OCI-LY1 (cell line): ENCODE results near the gene LRRC14B.

Experiments
- H2AFZ ChIP-seq: fragments of 200-600 bp; sonication (generic), shearing (Covaris generic); 2 replicates; pipeline ENCODE4 v1.6.0; 2014; ENCODE audit warnings: antibody characterized with exemption, mild to moderate bottlenecking, low read length
- H3F3A ChIP-seq: fragments of 200-600 bp; sonication (generic), shearing (Covaris generic); 2 replicates; pipeline ENCODE4 v1.6.0; 2014; ENCODE audit warnings: mild to moderate bottlenecking, antibody characterized with exemption, low read length, moderate library complexity; ENCODE audit not compliant: insufficient read depth
- H3K27ac ChIP-seq: fragments of 200-600 bp; sonication (generic); 2 replicates; pipeline ENCODE4 v1.5.1; 2014; ENCODE audit warnings: low read length, mixed run types, mild to moderate bottlenecking, low read depth; ENCODE audit not compliant: poor library complexity, severe bottlenecking
- H3K27me3 ChIP-seq: fragments of 200-600 bp; sonication (generic); 2 replicates; pipeline ENCODE4 v1.6.0; 2014; ENCODE audit warnings: antibody characterized with exemption, mild to moderate bottlenecking, low read length, moderate library complexity; ENCODE audit not compliant: insufficient read depth
- H3K36me3 ChIP-seq: fragments of 200-600 bp; sonication (generic); 2 replicates; pipeline ENCODE4 v1.6.1; 2014; ENCODE audit warnings: mild to moderate bottlenecking, antibody characterized with exemption, low read length, moderate library complexity, mixed read lengths; ENCODE audit not compliant: insufficient read depth
- H3K4me1 ChIP-seq: fragments of 200-600 bp; sonication (generic); 2 replicates; pipeline ENCODE4 v1.5.1; 2014; ENCODE audit warnings: mild to moderate bottlenecking, low read length, moderate library complexity; ENCODE audit not compliant: insufficient read depth, severe bottlenecking
- H3K4me2 ChIP-seq: fragments of 200-600 bp; sonication (generic), shearing (Covaris generic); 2 replicates; pipeline ENCODE4 v1.6.1; 2014; ENCODE audit warnings: low read length
- H3K4me3 ChIP-seq: fragments of 200-600 bp; sonication (generic); 2 replicates; pipeline ENCODE4 v1.5.1; 2014; ENCODE audit warnings: low read length, low read depth, mild to moderate bottlenecking, mixed read lengths; ENCODE audit not compliant: poor library complexity, severe bottlenecking
- H3K79me2 ChIP-seq: fragments of 200-600 bp; shearing (Covaris generic); 2 replicates; pipeline ENCODE4 v1.6.1; 2016; ENCODE audit warnings: mixed run types, low read length, mixed read lengths; ENCODE audit not compliant: insufficient read depth
- H3K9ac ChIP-seq: fragments of 200-600 bp; sonication (generic), shearing (Covaris generic); 2 replicates; pipeline ENCODE4 v1.6.1; 2014; ENCODE audit warnings: mild to moderate bottlenecking, low read length, mixed read lengths
- H3K9me2 ChIP-seq: fragments of 200-600 bp; sonication (generic), shearing (Covaris generic); 2 replicates; pipeline ENCODE4 v1.6.1; 2014; ENCODE audit warnings: low read depth, mild to moderate bottlenecking, low read length, mixed read lengths
- H3K9me3 ChIP-seq: fragments of 200-600 bp; shearing (Covaris generic); 2 replicates; pipeline ENCODE4 v1.6.1; 2014; ENCODE audit warnings: low read length, mixed read lengths
- H4K20me1 ChIP-seq: fragments of 200-600 bp; sonication (generic), shearing (Covaris generic); 2 replicates; pipeline ENCODE4 v1.6.0; 2016; ENCODE audit warnings: mild to moderate bottlenecking, low read length; ENCODE audit not compliant: insufficient read depth
- EZH2 ChIP-seq: fragments of 200-600 bp; sonication (generic), shearing (Covaris generic); IDR thresholded peaks from 2 replicates; pipeline ENCODE4 v1.8.0; 2017; ENCODE audit warnings: borderline replicate concordance, mixed run types, mild to moderate bottlenecking, antibody characterized with exemption, low read length, moderate library complexity, mixed read lengths
- TF ChIP-seq, protein P1 (sequence below): fragments of 200-600 bp; sonication (generic), shearing (Covaris generic); IDR thresholded peaks from 2 replicates; pipeline ENCODE4 v1.5.1; 2017; ENCODE audit warnings: mild to moderate bottlenecking, antibody characterized with exemption, low read length, moderate library complexity, mixed read lengths

Gene LRRC14B

DNA sequence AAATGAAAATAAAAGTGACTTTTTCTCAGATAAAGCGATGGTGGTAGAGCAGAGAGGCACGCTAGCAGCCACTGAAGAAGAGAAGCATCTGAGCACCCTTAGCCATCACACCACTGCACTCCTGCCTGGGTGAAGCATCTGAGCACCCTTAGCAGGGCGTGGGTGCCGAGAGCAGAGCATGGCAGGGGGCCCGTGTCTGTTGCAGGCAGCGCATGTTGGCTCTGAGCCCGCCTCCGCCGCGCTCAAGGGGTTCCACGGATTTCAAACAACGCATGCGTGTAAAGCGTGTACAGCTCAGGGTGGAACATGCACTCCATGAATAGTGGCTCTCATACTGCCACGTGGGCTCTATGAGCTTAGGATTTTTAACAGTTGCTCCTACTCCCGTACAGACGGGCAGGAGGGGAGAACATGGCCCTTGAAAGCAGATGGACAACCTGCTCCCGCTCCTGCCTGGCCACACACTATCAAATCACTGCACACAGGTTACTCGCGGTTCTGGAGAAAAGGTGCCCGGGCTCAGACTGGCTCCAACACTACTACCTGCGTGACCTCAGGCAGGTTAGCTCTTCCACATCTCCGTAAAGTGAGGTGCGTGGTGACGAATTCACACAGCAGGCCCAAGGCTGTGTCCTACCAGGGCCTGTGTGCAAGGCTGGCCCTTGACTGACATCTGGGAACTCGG, 12.1 kb downstream of the LRRC14B start:
- TF ChIP-seq EZH2, result no peak
- TF ChIP-seq, protein P1, sequence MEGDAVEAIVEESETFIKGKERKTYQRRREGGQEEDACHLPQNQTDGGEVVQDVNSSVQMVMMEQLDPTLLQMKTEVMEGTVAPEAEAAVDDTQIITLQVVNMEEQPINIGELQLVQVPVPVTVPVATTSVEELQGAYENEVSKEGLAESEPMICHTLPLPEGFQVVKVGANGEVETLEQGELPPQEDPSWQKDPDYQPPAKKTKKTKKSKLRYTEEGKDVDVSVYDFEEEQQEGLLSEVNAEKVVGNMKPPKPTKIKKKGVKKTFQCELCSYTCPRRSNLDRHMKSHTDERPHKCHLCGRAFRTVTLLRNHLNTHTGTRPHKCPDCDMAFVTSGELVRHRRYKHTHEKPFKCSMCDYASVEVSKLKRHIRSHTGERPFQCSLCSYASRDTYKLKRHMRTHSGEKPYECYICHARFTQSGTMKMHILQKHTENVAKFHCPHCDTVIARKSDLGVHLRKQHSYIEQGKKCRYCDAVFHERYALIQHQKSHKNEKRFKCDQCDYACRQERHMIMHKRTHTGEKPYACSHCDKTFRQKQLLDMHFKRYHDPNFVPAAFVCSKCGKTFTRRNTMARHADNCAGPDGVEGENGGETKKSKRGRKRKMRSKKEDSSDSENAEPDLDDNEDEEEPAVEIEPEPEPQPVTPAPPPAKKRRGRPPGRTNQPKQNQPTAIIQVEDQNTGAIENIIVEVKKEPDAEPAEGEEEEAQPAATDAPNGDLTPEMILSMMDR, result no peak
- H3K27me3 ChIP-seq, result no peaks in the 10 kb centered on the region
- no peak overlapping the region for H2AFZ ChIP-seq
- no peak overlapping the region for H3K4me3 ChIP-seq
- H3K9ac ChIP-seq, result no peak overlapping the region
- H3K36me3 ChIP-seq, result peaks cover 41% of the 10 kb centered on the region
- no peak overlapping the region for H3K4me2 ChIP-seq
- peaks cover 1% of the 10 kb centered on the region; the same call in 1 of the 2 replicates for H3K79me2 ChIP-seq
- no peaks in the 10 kb centered on the region for H3K9me2 ChIP-seq
- H3K9me3 ChIP-seq, result no peaks in the 10 kb centered on the region
- H3K27ac ChIP-seq, result no peak overlapping the region
- H4K20me1 ChIP-seq, result no peaks in the 10 kb centered on the region
- peaks cover 22% of the 10 kb centered on the region for H3K4me1 ChIP-seq
- H3F3A ChIP-seq, result no peaks in the 10 kb centered on the region

DNA sequence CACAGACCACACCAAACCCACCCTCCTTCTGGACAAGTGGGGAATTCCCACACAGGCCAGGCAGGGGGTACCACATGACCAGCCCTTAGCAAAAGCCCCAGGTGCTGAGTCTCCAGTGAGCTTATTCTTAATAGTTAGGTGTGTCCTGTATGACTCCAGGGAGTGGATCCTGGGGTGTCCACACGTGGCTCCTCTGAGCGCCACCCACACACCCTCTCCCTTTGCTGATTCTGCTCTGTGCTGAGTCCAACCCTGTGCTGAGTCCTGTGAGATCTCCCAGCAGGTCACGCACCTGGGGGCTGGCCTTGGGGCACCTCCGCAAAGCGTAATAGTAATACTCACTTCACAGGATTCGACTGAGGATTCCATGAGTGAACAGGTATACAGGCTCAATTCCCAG, 12.7 kb downstream of the LRRC14B start:
- no peak overlapping the region for H3K4me2 ChIP-seq

DNA sequence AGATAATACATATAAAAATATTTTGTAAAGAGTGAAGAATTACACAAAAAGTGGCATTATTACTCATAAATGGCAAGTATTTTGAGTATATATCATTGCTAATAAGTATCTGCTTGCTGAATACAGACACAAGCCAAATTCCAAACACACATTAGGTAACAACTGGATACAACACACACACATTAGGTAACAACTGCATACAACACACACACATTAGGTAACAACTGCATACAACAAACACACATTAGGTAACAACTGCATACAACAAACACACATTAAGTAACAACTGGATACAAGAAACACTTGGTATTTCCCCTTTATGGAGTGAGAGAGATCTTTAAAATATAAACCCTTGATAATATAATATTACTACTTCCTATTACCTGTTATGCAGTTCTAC, 13.2 kb downstream of the LRRC14B start:
- H3K27me3 ChIP-seq, result no peaks in the 10 kb centered on the region

More for the DNA sequence above, 12.7 kb downstream of the LRRC14B start:
- TF ChIP-seq, protein P1, result no peak
- no peak for TF ChIP-seq EZH2
- H3K4me1 ChIP-seq, result peaks cover 22% of the 10 kb centered on the region
- no peak overlapping the region for H3K9ac ChIP-seq
- H3K9me3 ChIP-seq, result no peaks in the 10 kb centered on the region
- no peaks in the 10 kb centered on the region for H3F3A ChIP-seq
- no peak overlapping the region for H3K27ac ChIP-seq
- H3K27me3 ChIP-seq, result no peaks in the 10 kb centered on the region
- H3K79me2 ChIP-seq, result peaks cover 7% of the 10 kb centered on the region
- no peak overlapping the region for H3K4me3 ChIP-seq
- H3K36me3 ChIP-seq, result peaks cover 39% of the 10 kb centered on the region
- no peak overlapping the region for H2AFZ ChIP-seq
- H4K20me1 ChIP-seq, result no peaks in the 10 kb centered on the region
- H3K9me2 ChIP-seq, result no peaks in the 10 kb centered on the region

More for the DNA sequence above, 13.2 kb downstream of the LRRC14B start:
- H2AFZ ChIP-seq, result no peak overlapping the region
- H3K4me3 ChIP-seq, result no peak overlapping the region
- H3K9ac ChIP-seq, result no peak overlapping the region
- H3K79me2 ChIP-seq, result peaks cover 8% of the 10 kb centered on the region
- peaks cover 37% of the 10 kb centered on the region for H3K36me3 ChIP-seq
- peaks cover 22% of the 10 kb centered on the region for H3K4me1 ChIP-seq
- no peak overlapping the region for H3K27ac ChIP-seq
- TF ChIP-seq, protein P1, result no peak
- TF ChIP-seq EZH2, result no peak
- no peak overlapping the region for H3K4me2 ChIP-seq
- no peaks in the 10 kb centered on the region for H3K9me2 ChIP-seq
- no peaks in the 10 kb centered on the region for H4K20me1 ChIP-seq
- no peaks in the 10 kb centered on the region for H3F3A ChIP-seq
- no peaks in the 10 kb centered on the region for H3K9me3 ChIP-seq
